C4-2B (cell line): ENCODE results near the gene ADGRD1.

Experiments
- ZFX ChIP-seq: fragments of 450-650 bp; IDR thresholded peaks from 2 replicates; pipeline ENCODE4 v1.6.1; 2017
- TF ChIP-seq, protein P1 (sequence below): fragments of 450-650 bp; conservative IDR thresholded peaks from 2 replicates; pipeline ENCODE4 v1.5.1; 2017; ENCODE audit warnings: mild to moderate bottlenecking

DNA sequence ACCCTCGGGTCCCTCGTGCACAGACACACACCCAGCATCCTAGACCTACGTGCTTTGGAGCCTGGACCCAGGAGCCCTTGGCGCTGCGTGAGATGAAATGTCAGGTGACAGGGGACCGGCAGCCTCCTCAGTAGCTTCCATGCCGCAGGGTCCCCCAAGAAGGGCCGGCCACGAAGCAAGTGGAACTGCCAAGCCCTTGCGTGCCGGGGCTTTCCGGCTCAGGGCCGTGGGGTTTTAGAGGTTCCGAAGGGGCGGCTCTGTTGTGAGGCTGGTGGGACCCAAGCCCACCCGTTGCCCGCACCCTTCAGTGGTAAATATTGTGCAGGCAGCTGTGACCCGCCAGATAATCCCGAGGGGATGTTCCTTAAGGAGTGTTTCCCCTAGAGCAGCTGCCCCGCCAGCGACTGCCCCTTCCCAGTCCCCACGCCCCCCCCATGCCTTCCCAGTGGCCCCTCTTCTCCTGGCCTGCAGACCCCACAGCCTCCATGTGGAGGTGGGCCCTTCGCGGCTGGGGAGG, 133.7 kb downstream of the ADGRD1 start:
- TF ChIP-seq, protein P1, sequence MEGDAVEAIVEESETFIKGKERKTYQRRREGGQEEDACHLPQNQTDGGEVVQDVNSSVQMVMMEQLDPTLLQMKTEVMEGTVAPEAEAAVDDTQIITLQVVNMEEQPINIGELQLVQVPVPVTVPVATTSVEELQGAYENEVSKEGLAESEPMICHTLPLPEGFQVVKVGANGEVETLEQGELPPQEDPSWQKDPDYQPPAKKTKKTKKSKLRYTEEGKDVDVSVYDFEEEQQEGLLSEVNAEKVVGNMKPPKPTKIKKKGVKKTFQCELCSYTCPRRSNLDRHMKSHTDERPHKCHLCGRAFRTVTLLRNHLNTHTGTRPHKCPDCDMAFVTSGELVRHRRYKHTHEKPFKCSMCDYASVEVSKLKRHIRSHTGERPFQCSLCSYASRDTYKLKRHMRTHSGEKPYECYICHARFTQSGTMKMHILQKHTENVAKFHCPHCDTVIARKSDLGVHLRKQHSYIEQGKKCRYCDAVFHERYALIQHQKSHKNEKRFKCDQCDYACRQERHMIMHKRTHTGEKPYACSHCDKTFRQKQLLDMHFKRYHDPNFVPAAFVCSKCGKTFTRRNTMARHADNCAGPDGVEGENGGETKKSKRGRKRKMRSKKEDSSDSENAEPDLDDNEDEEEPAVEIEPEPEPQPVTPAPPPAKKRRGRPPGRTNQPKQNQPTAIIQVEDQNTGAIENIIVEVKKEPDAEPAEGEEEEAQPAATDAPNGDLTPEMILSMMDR, result no peak
- TF ChIP-seq ZFX, result no peak
